Natural killer cell (primary cell): ENCODE measurements around the gene RAC2. TPM values are rescaled to one million over a fixed set of nuclear protein-coding genes. Genes with fewer than 3 reads are reported as not detected.
A peak's percentile ranks its signal among the peaks of the same experiment; 100 is the strongest.

ENCODE experiments used
- ATAC-seq, 3 donors: fragments of 150-1000 bp in 2 of 3; fragments of 200-7000 bp in 1 of 3; cut with Tn5 transposase; 1 replicate in 1 of 3; 2 replicates in 2 of 3; pipeline ENCODE4 v1.10.0; 2021; ENCODE audit warnings: mild to moderate bottlenecking in 2 of 3, moderate library complexity in 2 of 3
- DNase-seq, 2 donors: peaks; one replicate each; pipeline versions ENCODE4 v3.0.0 to v3.0.0-alpha.2; 2013 to 2021; ENCODE audit warnings: mixed read lengths in 1 of 2
- H3K27ac ChIP-seq: one replicate; pipeline ENCODE4 v1.5.1; 2013; ENCODE audit warnings: mild to moderate bottlenecking, low read length
- H3K27me3 ChIP-seq: one replicate; pipeline ENCODE4 v1.6.1; 2013; ENCODE audit warnings: low read length; ENCODE audit not compliant: control insufficient read depth, insufficient read depth
- H3K36me3 ChIP-seq: one replicate; pipeline ENCODE4 v1.6.1; 2013; ENCODE audit warnings: low read length; ENCODE audit not compliant: control insufficient read depth, insufficient read depth
- H3K4me1 ChIP-seq: one replicate; pipeline ENCODE4 v1.6.1; 2013; ENCODE audit warnings: low read length; ENCODE audit not compliant: control insufficient read depth, insufficient read depth
- H3K4me3 ChIP-seq: one replicate; pipeline ENCODE4 v1.5.1; 2013; ENCODE audit warnings: low read length
- H3K9me3 ChIP-seq: one replicate; pipeline ENCODE4 v1.6.1; 2013; ENCODE audit warnings: low read length; ENCODE audit not compliant: control insufficient read depth, insufficient read depth
- H3K27ac Mint-ChIP-seq, 2 donors: one replicate each; pipeline ENCODE4 v1.8.0; 2022; ENCODE audit warnings: mild to moderate bottlenecking in 2 of 2, mixed read lengths in 2 of 2, moderate library complexity in 1 of 2
- H3K27me3 Mint-ChIP-seq, 2 donors: one replicate each; pipeline ENCODE4 v1.8.0; 2022; ENCODE audit warnings: low read depth in 2 of 2, mixed read lengths in 2 of 2
- H3K36me3 Mint-ChIP-seq: one replicate; pipeline ENCODE4 v1.8.0; 2022; ENCODE audit warnings: mixed read lengths
- H3K4me1 Mint-ChIP-seq, 2 donors: one replicate each; pipeline ENCODE4 v1.8.0; 2022; ENCODE audit warnings: mixed read lengths in 2 of 2
- H3K4me3 Mint-ChIP-seq: one replicate; pipeline ENCODE4 v1.8.0; 2022; ENCODE audit warnings: mild to moderate bottlenecking, moderate library complexity, mixed read lengths
- H3K9me3 Mint-ChIP-seq, 2 donors: one replicate each; pipeline ENCODE4 v1.8.0; 2022; ENCODE audit warnings: mixed read lengths in 2 of 2
- CTCF ChIP-seq: fragments of 200-600 bp; IDR thresholded peaks from one replicate; pipeline ENCODE4 v1.8.0; 2022; ENCODE audit warnings: antibody characterized with exemption
- WGBS: methylation state at CpG from one replicate; pipeline ENCODE4 v1.1.7; 2013; ENCODE audit warnings: missing lambda C conversion rate; ENCODE audit not compliant: insufficient coverage; 5-methylcytosine and 5-hydroxymethylcytosine counted together
- intact Hi-C: fragments of 100-400 bp; cut with micrococcal nuclease; formaldehyde crosslinking; loops from one replicate; pipeline ENCODE4 v1.14.2; 2022
- total RNA-seq, 4 donors: library from RNA; stranded (reverse); fragments of 120-200 nt in 1 of 4; gene quantifications; one replicate each; pipeline versions ENCODE4 v1.2.3 to v1.2.4, GENCODE V29; 2013 to 2022

Gene RAC2
- total RNA-seq, 3 donors from 2014 or later (not counting 1 experiment from before 2014, with no cell fraction given) = 647 to 744 (median 741) TPM

GRCh38 chr22:37198258-37199102 is 45.6 kb downstream of the RAC2 start:
- Mint-ChIP-seq H3K36me3 (no peaks in the 10 kb centered on the region), H3K4me1 (peaks cover 35 to 48% of the 10 kb centered on the region in 2 donors), H3K27me3 (no peaks in the 10 kb centered on the region), H3K4me3 (peak overlapping the region; percentile 90), H3K9me3 (no peaks in the 10 kb centered on the region), H3K27ac (peak overlapping the region; percentile 93 to 97)
- intact Hi-C loops = loop anchor here (1.0 to 5.0 kb wide), 7 partner anchors 30 to 416 kb away; partner anchors contain the start of gene IL2RB
- Histone ChIP-seq H3K36me3 (no peaks in the 10 kb centered on the region), H3K9me3 (no peaks in the 10 kb centered on the region), H3K4me3 (peak overlapping the region; percentile 80), H3K27ac (peak overlapping the region; percentile 91), H3K27me3 (no peaks in the 10 kb centered on the region), H3K4me1 (peaks cover 42% of the 10 kb centered on the region)
- DNase-seq = peak; percentile 91
- WGBS = 2% methylated on average over 51 of the region's 51 CpGs
- peak; percentile 96 for TF ChIP-seq CTCF
- ATAC-seq = peak; percentile 36 to 42 (median 41)

- peaks cover 43% of the 10 kb centered on the region for H3K4me1 ChIP-seq
- peak overlapping the region; percentile 91 for H3K27ac ChIP-seq
- no peaks in the 10 kb centered on the region for H3K9me3 ChIP-seq
- Mint-ChIP-seq H3K27me3 (no peaks in the 10 kb centered on the region), H3K36me3 (no peaks in the 10 kb centered on the region), H3K4me1 (peaks cover 43 to 56% of the 10 kb centered on the region in 2 donors), H3K27ac (peak overlapping the region; percentile 93 to 97), H3K9me3 (no peaks in the 10 kb centered on the region), H3K4me3 (peak overlapping the region; percentile 90)
- 81% methylated on average over 12 of the region's 12 CpGs for WGBS
- no peaks in the 10 kb centered on the region for H3K27me3 ChIP-seq
- no peak for TF ChIP-seq CTCF
- H3K36me3 ChIP-seq = no peaks in the 10 kb centered on the region
- intact Hi-C loops = loop anchor here (1.0 to 5.0 kb wide), 4 partner anchors 31 to 70 kb away; partner anchors contain the start of gene IL2RB
- H3K4me3 ChIP-seq = no peak overlapping the region
- DNase-seq (peak in 1 of 2 donors; percentile 36), ATAC-seq (no peak)
Measured at GRCh38 chr22:37197451-37198257, 46.4 kb downstream of the RAC2 start.

GRCh38 chr22:37196539-37197450 is 47.3 kb downstream of the RAC2 start:
- intact Hi-C loops = loop anchor here (5.0 kb wide), 1 partner anchor 49 kb away; the partner anchor contains the start of gene IL2RB
- no peak for TF ChIP-seq CTCF
- Histone ChIP-seq H3K4me3 (no peak overlapping the region), H3K9me3 (no peaks in the 10 kb centered on the region), H3K4me1 (peaks cover 43% of the 10 kb centered on the region), H3K27ac (no peak overlapping the region), H3K36me3 (no peaks in the 10 kb centered on the region), H3K27me3 (no peaks in the 10 kb centered on the region)
- no peak for ATAC-seq
- H3K9me3 Mint-ChIP-seq = no peaks in the 10 kb centered on the region
- peaks cover 44 to 56% of the 10 kb centered on the region in 2 donors for H3K4me1 Mint-ChIP-seq
- no peaks in the 10 kb centered on the region for H3K36me3 Mint-ChIP-seq
- no peak overlapping the region for H3K27ac Mint-ChIP-seq
- H3K4me3 Mint-ChIP-seq = no peak overlapping the region
- DNase-seq = no peak
- WGBS = 96% methylated on average over 11 of the region's 14 CpGs
- no peaks in the 10 kb centered on the region for H3K27me3 Mint-ChIP-seq
